Measurements from ENCODE around the gene DMD. TPM values are rescaled to one million over a fixed set of nuclear protein-coding genes. Genes with fewer than 3 reads are reported as not detected.

DMD gene
- total and polyA plus RNA-seq, 2 of the 8 experiments (the other 6 are each of a cell fraction or from before 2014, with no cell fraction given) = 4.8 to 7.4 TPM

- TF ChIP-seq CHD7 (IDR thresholded peaks at IDR 0.05; ENCODE audit: insufficient replicate concordance, low read length) (no peak), KDM4A (IDR thresholded peaks at IDR 0.05; ENCODE audit: low read depth, low read length, severe bottlenecking) (no peak)
These were observed 336.5 kb downstream of the DMD start (continued) for GRCh38 chrX:32874839-32875238.

Data from H1 (cell line).